HT-29 (cell line): ENCODE data around the gene MAN1C1. TPM values are rescaled to one million over a fixed set of nuclear protein-coding genes. Genes with fewer than 3 reads are reported as not detected.
"Not testable (repeated sequence)": the region's sequence is repeated elsewhere in the genome, so short reads cannot be mapped to it uniquely, and the experiment has no call there.

Experiments used
- DNase-seq: peaks from one replicate; pipeline ENCODE4 v3.0.0-alpha.2; 2015; ENCODE audit warnings: low spot score
- total RNA-seq: library from RNA; depleted of rRNA; stranded (reverse); fragments of >200 nt; shearing (Covaris generic); gene quantifications from 2 replicates; pipeline ENCODE4 v1.2.3, GENCODE V29; 2014

Gene MAN1C1
- total RNA-seq, 1 experiment from 2014 or later: 0.28 TPM

- no peak for DNase-seq
Observed at GRCh38 chr1:25634066-25634465, 17.5 kb downstream of the MAN1C1 start.

- DNase-seq: no peak
Observed at GRCh38 chr1:25634896-25635295, 18.3 kb downstream of the MAN1C1 start.

- not testable (repeated sequence) for DNase-seq
Observed at GRCh38 chr1:25636141-25636540, 19.6 kb downstream of the MAN1C1 start.

- no peak for DNase-seq
Observed at GRCh38 chr1:25640646-25641328, 24.2 kb downstream of the MAN1C1 start.

- no peak for DNase-seq
Observed at GRCh38 chr1:25641329-25641725, 24.7 kb downstream of the MAN1C1 start.

GRCh38 chr1:25641931-25642573 lies 25.5 kb downstream of the MAN1C1 start:
- no peak for DNase-seq

- no peak for DNase-seq
Observed at GRCh38 chr1:25642574-25643108, 26.1 kb downstream of the MAN1C1 start.

GRCh38 chr1:25643929-25644328 lies 27.3 kb downstream of the MAN1C1 start:
- no peak for DNase-seq

GRCh38 chr1:25644962-25645361 lies 28.4 kb downstream of the MAN1C1 start:
- DNase-seq: no peak

GRCh38 chr1:25645637-25646400 lies 29.2 kb downstream of the MAN1C1 start:
- DNase-seq: no peak

- DNase-seq: no peak
Observed at GRCh38 chr1:25647106-25647505, 30.5 kb downstream of the MAN1C1 start.

- no peak for DNase-seq
Observed at GRCh38 chr1:25647863-25648262, 31.3 kb downstream of the MAN1C1 start.

- DNase-seq: no peak
Observed at GRCh38 chr1:25648681-25649440, 32.3 kb downstream of the MAN1C1 start.

GRCh38 chr1:25649505-25650288 lies 33.1 kb downstream of the MAN1C1 start:
- no peak for DNase-seq

- DNase-seq: no peak
Observed at GRCh38 chr1:25650289-25650576, 33.6 kb downstream of the MAN1C1 start.

- DNase-seq: no peak
Observed at GRCh38 chr1:25651036-25651640, 34.5 kb downstream of the MAN1C1 start.

- no peak for DNase-seq
Observed at GRCh38 chr1:25651824-25652741, 35.5 kb downstream of the MAN1C1 start.

GRCh38 chr1:25653558-25653957 lies 37.0 kb downstream of the MAN1C1 start:
- DNase-seq: no peak

GRCh38 chr1:25654109-25654660 lies 37.6 kb downstream of the MAN1C1 start:
- DNase-seq: no peak
